Neuronal stem cell (in vitro differentiated cells): Measurements from ENCODE around the gene SLC25A6.

Source experiments
- DNase-seq: peaks from one replicate; pipeline ENCODE4 v3.0.0-alpha.2; 2013; ENCODE audit warnings: low spot score
- H2AFZ ChIP-seq: one replicate; pipeline ENCODE4 v1.6.1; 2013; ENCODE audit warnings: mild to moderate bottlenecking, low read length, inconsistent platforms
- H2AK5ac ChIP-seq: 2 replicates; pipeline ENCODE4 v1.6.1; 2013; ENCODE audit warnings: low read depth, mild to moderate bottlenecking, inconsistent platforms, low read length, moderate library complexity, mixed read lengths
- H2BK120ac ChIP-seq: 2 replicates; pipeline ENCODE4 v1.6.1; 2013; ENCODE audit warnings: low read depth, mild to moderate bottlenecking, inconsistent platforms, low read length, moderate library complexity, mixed read lengths
- H2BK12ac ChIP-seq: one replicate; pipeline ENCODE4 v1.6.1; 2013; ENCODE audit warnings: low read length, inconsistent platforms
- H2BK15ac ChIP-seq: 2 replicates; pipeline ENCODE4 v1.6.1; 2013; ENCODE audit warnings: mild to moderate bottlenecking, low read length, inconsistent platforms, mixed read lengths
- H2BK5ac ChIP-seq: one replicate; pipeline ENCODE4 v1.6.1; 2013; ENCODE audit warnings: inconsistent platforms, mild to moderate bottlenecking, low read length, moderate library complexity
- H3K14ac ChIP-seq: one replicate; pipeline ENCODE4 v1.6.1; 2013; ENCODE audit warnings: low read length, inconsistent platforms
- H3K18ac ChIP-seq: 2 replicates; pipeline ENCODE4 v1.6.1; 2013; ENCODE audit warnings: low read length, inconsistent platforms
- H3K23ac ChIP-seq: 2 replicates; pipeline ENCODE4 v1.6.1; 2013; ENCODE audit warnings: low read depth, mild to moderate bottlenecking, mixed read lengths, low read length, inconsistent platforms; ENCODE audit not compliant: poor library complexity
- H3K27ac ChIP-seq: replicated peaks from 3 replicates; pipeline ENCODE4 v1.5.1; 2013; ENCODE audit warnings: low read length, inconsistent platforms
- H3K27me3 ChIP-seq, 3 experiments: 2 replicates each; pipeline ENCODE4 v1.6.1; 2013; ENCODE audit warnings: low read length in 3 of 3, mild to moderate bottlenecking in 2 of 3, inconsistent platforms in 1 of 3, low read depth in 1 of 3, mixed read lengths in 1 of 3, moderate library complexity in 1 of 3; ENCODE audit not compliant: control insufficient read depth in 3 of 3, insufficient read depth in 3 of 3
- H3K36me3 ChIP-seq, 2 donors: replicated peaks in 1 of 2; 2 replicates each; pipeline ENCODE4 v1.6.1; 2013; ENCODE audit warnings: low read length in 2 of 2; ENCODE audit not compliant: control insufficient read depth in 2 of 2, insufficient read depth in 2 of 2
- H3K4ac ChIP-seq: 2 replicates; pipeline ENCODE4 v1.6.1; 2013; ENCODE audit warnings: inconsistent platforms, mild to moderate bottlenecking, low read length, moderate library complexity
- H3K4me1 ChIP-seq, 2 donors: 1 replicate in 1 of 2; 2 replicates in 1 of 2; pipeline ENCODE4 v1.6.1; 2013; ENCODE audit warnings: low read length in 2 of 2, low read depth in 1 of 2; ENCODE audit not compliant: control insufficient read depth in 2 of 2, insufficient read depth in 1 of 2
- H3K4me2 ChIP-seq: one replicate; pipeline ENCODE4 v1.6.1; 2013; ENCODE audit warnings: mild to moderate bottlenecking, low read length, inconsistent platforms; ENCODE audit not compliant: insufficient read depth, poor library complexity, severe bottlenecking
- H3K4me3 ChIP-seq, 2 donors: 2 replicates each; pipeline ENCODE4 v1.5.1; 2013; ENCODE audit warnings: low read length in 2 of 2, mild to moderate bottlenecking in 2 of 2, inconsistent platforms in 1 of 2, moderate library complexity in 1 of 2
- H3K79me1 ChIP-seq: one replicate; pipeline ENCODE4 v1.6.1; 2013; ENCODE audit warnings: low read depth, mild to moderate bottlenecking, inconsistent platforms, low read length, moderate library complexity
- H3K9ac ChIP-seq: one replicate; pipeline ENCODE4 v1.6.1; 2013; ENCODE audit warnings: mild to moderate bottlenecking, low read depth, low read length, inconsistent platforms; ENCODE audit not compliant: poor library complexity
- H3K9me3 ChIP-seq, 2 donors: replicated peaks in 1 of 2; 2 replicates each; pipeline versions ENCODE3 to v1.6.1; 2013; ENCODE audit warnings: low read length in 2 of 2, mild to moderate bottlenecking in 2 of 2, inconsistent platforms in 1 of 2, low read depth in 1 of 2, mixed read lengths in 1 of 2, moderate library complexity in 1 of 2; ENCODE audit not compliant: control insufficient read depth in 2 of 2, insufficient read depth in 1 of 2
- H4K8ac ChIP-seq: one replicate; pipeline ENCODE4 v1.6.1; 2013; ENCODE audit warnings: low read depth, mild to moderate bottlenecking, inconsistent platforms, low read length, moderate library complexity
- H4K91ac ChIP-seq: one replicate; pipeline ENCODE4 v1.6.1; 2013; ENCODE audit warnings: low read length, low read depth, mild to moderate bottlenecking, inconsistent platforms; ENCODE audit not compliant: poor library complexity
- WGBS, 2 donors: extraction: QIAGEN DNeasy Blood & Tissue Kit; methylation state at CpG; one replicate each; pipeline ENCODE4 v1.1.7; 2013; ENCODE audit warnings: missing lambda C conversion rate in 2 of 2, mixed read lengths in 1 of 2; ENCODE audit not compliant: insufficient read length in 2 of 2, insufficient replicate concordance in 1 of 2; ENCODE audit errors: extremely low coverage in 2 of 2; 5-methylcytosine and 5-hydroxymethylcytosine counted together

The SLC25A6 gene

GRCh38 chrX:1386338-1387127, 5.4 kb downstream of the SLC25A6 start:
- peaks cover 61 to 84% of the 10 kb centered on the region in 2 donors for H3K36me3 ChIP-seq
- H4K91ac ChIP-seq: no peak overlapping the region
- DNase-seq: no peak

GRCh38 chrX:1385253-1386223, 6.4 kb downstream of the SLC25A6 start:
- H3K79me1 ChIP-seq: peaks cover 28% of the 10 kb centered on the region
- H3K4me3 ChIP-seq: no peak overlapping the region
- no peak overlapping the region for H4K91ac ChIP-seq
- H3K27me3 ChIP-seq: no peaks in the 10 kb centered on the region
- H2BK120ac ChIP-seq: no peak overlapping the region
- H3K4ac ChIP-seq: no peak overlapping the region
- H2BK15ac ChIP-seq: no peak overlapping the region
- H2AFZ ChIP-seq: no peak overlapping the region
- no peak overlapping the region for H3K27ac ChIP-seq
- peak overlapping the region; percentile 73 for H3K23ac ChIP-seq
- no peak overlapping the region for H3K18ac ChIP-seq
- H2BK5ac ChIP-seq: no peak overlapping the region
- H3K14ac ChIP-seq: no peak overlapping the region
- H2AK5ac ChIP-seq: no peak overlapping the region
- H4K8ac ChIP-seq: no peak overlapping the region
- H3K9ac ChIP-seq: no peak overlapping the region
- DNase-seq: no peak
- H3K4me2 ChIP-seq: no peak overlapping the region
- H3K4me1 ChIP-seq: no peaks in the 10 kb centered on the region
- WGBS, 2 donors: no CpG with 5 or more reads among the region's 36 CpGs
- H2BK12ac ChIP-seq: no peak overlapping the region
- H3K36me3 ChIP-seq: peaks cover 60 to 75% of the 10 kb centered on the region in 2 donors
- H3K9me3 ChIP-seq: no peaks in the 10 kb centered on the region

More at GRCh38 chrX:1386338-1387127, 5.4 kb downstream of the SLC25A6 start:
- peaks cover 3 to 4% of the 10 kb centered on the region in 2 donors for H3K4me1 ChIP-seq
- no peak overlapping the region for H3K14ac ChIP-seq
- no peak overlapping the region for H3K4ac ChIP-seq
- no peak overlapping the region for H2AFZ ChIP-seq
- no peaks in the 10 kb centered on the region for H3K9me3 ChIP-seq
- H2BK120ac ChIP-seq: no peak overlapping the region
- H2AK5ac ChIP-seq: no peak overlapping the region
- H3K27me3 ChIP-seq: no peaks in the 10 kb centered on the region
- H3K27ac ChIP-seq: no peak overlapping the region
- peaks cover 32% of the 10 kb centered on the region for H3K79me1 ChIP-seq
- H3K23ac ChIP-seq: peak overlapping the region; percentile 89
- no CpG with 5 or more reads among the region's 41 CpGs for WGBS, 2 donors
- H3K18ac ChIP-seq: no peak overlapping the region
- no peak overlapping the region for H3K4me2 ChIP-seq
- no peak overlapping the region for H2BK15ac ChIP-seq
- H4K8ac ChIP-seq: no peak overlapping the region
- H3K4me3 ChIP-seq: no peak overlapping the region
- H2BK5ac ChIP-seq: no peak overlapping the region
- H3K9ac ChIP-seq: no peak overlapping the region
- no peak overlapping the region for H2BK12ac ChIP-seq

- DNase-seq: no peak
- Histone ChIP-seq H4K8ac (no peak overlapping the region), H3K27ac (no peak overlapping the region), H3K14ac (no peak overlapping the region), H2AK5ac (no peak overlapping the region), H3K36me3 (peaks cover 54 to 67% of the 10 kb centered on the region in 2 donors), H2BK12ac (no peak overlapping the region), H4K91ac (no peak overlapping the region), H3K4me3 (no peak overlapping the region), H3K79me1 (peaks cover 28% of the 10 kb centered on the region), H2BK120ac (no peak overlapping the region), H3K9ac (no peak overlapping the region), H3K4me2 (no peak overlapping the region), H3K4ac (no peak overlapping the region), H2BK5ac (no peak overlapping the region), H2AFZ (no peak overlapping the region), H2BK15ac (no peak overlapping the region), H3K27me3 (no peaks in the 10 kb centered on the region), H3K9me3 (no peaks in the 10 kb centered on the region), H3K23ac (peak overlapping the region; percentile 80), H3K4me1 (no peaks in the 10 kb centered on the region), H3K18ac (no peak overlapping the region)
- WGBS, 2 donors: no CpG with 5 or more reads among the region's 18 CpGs
Observed at GRCh38 chrX:1384658-1385252, 7.2 kb downstream of the SLC25A6 start.
